Measurements from ENCODE around the gene POLK. TPM values are rescaled to one million over a fixed set of nuclear protein-coding genes. Genes with fewer than 3 reads are reported as not detected.
"Not testable (repeated sequence)": the region's sequence is repeated elsewhere in the genome, so short reads cannot be mapped to it uniquely, and the experiment has no call there.

The POLK gene
- total RNA-seq, 1 experiment from 2014 or later: 9.0 TPM

GRCh38 chr5:75558221-75558620 lies 46.5 kb downstream of the POLK start:
- H3K4me2 ChIP-seq (ENCODE audit: low read length): no peak overlapping the region
- ATAC-seq (no peak), DNase-seq (no peak)
- no peaks in the 10 kb centered on the region for H3K9me3 ChIP-seq (ENCODE audit: low read length)
- no peaks in the 10 kb centered on the region for H4K20me1 ChIP-seq (ENCODE audit: low read length)
- no peak overlapping the region for H3K27ac ChIP-seq (ENCODE audit: low read length)
- CTCF ChIA-PET: no interaction called here
- no peaks in the 10 kb centered on the region for H3K4me1 ChIP-seq (ENCODE audit: insufficient read depth, low read length)
- no peak overlapping the region for H3K9ac ChIP-seq (ENCODE audit: low read length)
- H3K79me2 ChIP-seq (ENCODE audit: low read length): no peaks in the 10 kb centered on the region
- H3K27me3 ChIP-seq (ENCODE audit: low read length): no peaks in the 10 kb centered on the region
- no peaks in the 10 kb centered on the region for H3F3A ChIP-seq (ENCODE audit: low read length, unreplicated experiment)
- no TSS peak for BruUV-seq (replicated peaks)
- H2AFZ ChIP-seq (ENCODE audit: low read length): no peak overlapping the region
- peaks cover 13% of the 10 kb centered on the region for H3K36me3 ChIP-seq (ENCODE audit: low read depth, low read length)
- H3K9me2 ChIP-seq (replicated peaks; ENCODE audit: low read length): no peaks in the 10 kb centered on the region
- intact Hi-C loops (cut with micrococcal nuclease): no loop called here
- POLR2A ChIA-PET (ENCODE audit: unreplicated experiment): no interaction called here
- TF ChIP-seq EZH2phosphoT487 (IDR thresholded peaks at IDR 0.05; ENCODE audit: borderline replicate concordance, low read length) (no peak), EZH2 (IDR thresholded peaks at IDR 0.05; ENCODE audit: low read length, unreplicated experiment) (no peak), CTCF (conservative IDR thresholded peaks at IDR 0.05; ENCODE audit: low read depth, low read length) (no peak)
- H3K4me3 ChIP-seq (ENCODE audit: low read length): no peak overlapping the region

GRCh38 chr5:75558981-75559632 lies 47.4 kb downstream of the POLK start:
- Histone ChIP-seq H3K36me3 (ENCODE audit: low read depth, low read length) (peaks cover 6% of the 10 kb centered on the region), H2AFZ (ENCODE audit: low read length) (no peak overlapping the region), H3K79me2 (ENCODE audit: low read length) (no peaks in the 10 kb centered on the region), H3K4me1 (ENCODE audit: insufficient read depth, low read length) (no peaks in the 10 kb centered on the region), H3K4me3 (ENCODE audit: low read length) (no peak overlapping the region), H3F3A (ENCODE audit: low read length, unreplicated experiment) (no peaks in the 10 kb centered on the region), H3K9me3 (ENCODE audit: low read length) (no peaks in the 10 kb centered on the region), H3K9me2 (replicated peaks; ENCODE audit: low read length) (no peaks in the 10 kb centered on the region), H3K27me3 (ENCODE audit: low read length) (no peaks in the 10 kb centered on the region), H4K20me1 (ENCODE audit: low read length) (no peaks in the 10 kb centered on the region), H3K4me2 (ENCODE audit: low read length) (no peak overlapping the region), H3K9ac (ENCODE audit: low read length) (no peak overlapping the region), H3K27ac (ENCODE audit: low read length) (no peak overlapping the region)
- ChIA-PET CTCF (no interaction called here), POLR2A (ENCODE audit: unreplicated experiment) (no interaction called here)
- ATAC-seq: no peak
- no peak for DNase-seq
- TF ChIP-seq CTCF (conservative IDR thresholded peaks at IDR 0.05; ENCODE audit: low read depth, low read length) (no peak), EZH2 (IDR thresholded peaks at IDR 0.05; ENCODE audit: low read length, unreplicated experiment) (no peak), EZH2phosphoT487 (IDR thresholded peaks at IDR 0.05; ENCODE audit: borderline replicate concordance, low read length) (no peak)
- intact Hi-C loops (cut with micrococcal nuclease): no loop called here
- BruUV-seq (replicated peaks): no TSS peak

GRCh38 chr5:75560655-75561054 lies 49.0 kb downstream of the POLK start:
- H3K4me3 ChIP-seq (ENCODE audit: low read length); POLR2A ChIA-PET (ENCODE audit: unreplicated experiment); H2AFZ ChIP-seq (ENCODE audit: low read length); H3K9me3 ChIP-seq (ENCODE audit: low read length); BruUV-seq (replicated peaks); H4K20me1 ChIP-seq (ENCODE audit: low read length); intact Hi-C loops (cut with micrococcal nuclease); H3K4me2 ChIP-seq (ENCODE audit: low read length); H3K27ac ChIP-seq (ENCODE audit: low read length); ATAC-seq; CTCF ChIA-PET; H3K27me3 ChIP-seq (ENCODE audit: low read length); H3K9me2 ChIP-seq (replicated peaks; ENCODE audit: low read length); DNase-seq; H3K4me1 ChIP-seq (ENCODE audit: insufficient read depth, low read length); H3K79me2 ChIP-seq (ENCODE audit: low read length); H3K36me3 ChIP-seq (ENCODE audit: low read depth, low read length); H3K9ac ChIP-seq (ENCODE audit: low read length); H3F3A ChIP-seq (ENCODE audit: low read length, unreplicated experiment): not testable (repeated sequence)

- intact Hi-C loops (cut with micrococcal nuclease): loop anchor here (2.0 to 5.0 kb wide), 2 partner anchors 54 to 57 kb away; partner anchors contain the start of genes CERT1 and POLK
- DNase-seq: peak; percentile 84
- peak overlapping the region; percentile 87 for H3K9ac ChIP-seq (ENCODE audit: low read length)
- H3F3A ChIP-seq (ENCODE audit: low read length, unreplicated experiment); POLR2A ChIA-PET (ENCODE audit: unreplicated experiment); H3K9me3 ChIP-seq (ENCODE audit: low read length); BruUV-seq (replicated peaks); H4K20me1 ChIP-seq (ENCODE audit: low read length); CTCF ChIA-PET; H3K27me3 ChIP-seq (ENCODE audit: low read length); H3K36me3 ChIP-seq (ENCODE audit: low read depth, low read length); H3K9me2 ChIP-seq (replicated peaks; ENCODE audit: low read length): not testable (repeated sequence)
- H2AFZ ChIP-seq (ENCODE audit: low read length): 0 out of 2 replicates have a peak overlapping the region, but pooled peaks have one; percentile 41
- H3K79me2 ChIP-seq (ENCODE audit: low read length): 0 out of 2 replicates have a peak, but pooled peaks cover 10% of the 10 kb centered on the region
- peak; percentile 89 for ATAC-seq
- H3K4me2 ChIP-seq (ENCODE audit: low read length): peak overlapping the region; percentile 82
- H3K27ac ChIP-seq (ENCODE audit: low read length): peak overlapping the region; percentile 99
- H3K4me1 ChIP-seq (ENCODE audit: insufficient read depth, low read length): peaks cover 37% of the 10 kb centered on the region
- H3K4me3 ChIP-seq (ENCODE audit: low read length): peak overlapping the region; percentile 18; the same call in 1 of the 2 replicates
These were observed 54.5 kb downstream of the POLK start for GRCh38 chr5:75565991-75566709.
